H1 (cell line): ENCODE measurements around the gene C22orf31. TPM values are rescaled to one million over a fixed set of nuclear protein-coding genes. Genes with fewer than 3 reads are reported as not detected.

Experiments
- CTCF ChIA-PET: fragments of 300-600 bp; sonication (Branson Sonifier 250); formaldehyde crosslinking; loops from one replicate; lab custom pipeline; 2021; ENCODE audit not compliant: partially characterized antibody; lab: Charles Lee
- POLR2A ChIA-PET: fragments of 300-600 bp; sonication (Branson Sonifier 250); formaldehyde crosslinking; loops from one replicate; lab custom pipeline; 2021; ENCODE audit warnings: inconsistent platforms; ENCODE audit not compliant: partially characterized antibody; lab: Charles Lee
- DNase-seq, 2 experiments: peaks; one replicate each; pipeline versions ENCODE4 v3.0.0 to v3.0.0-alpha.2; 2010 to 2022; ENCODE audit warnings: low spot score in 2 of 2, low read depth in 1 of 2, mixed read lengths in 1 of 2
- FAIRE-seq: peaks from 2 replicates; lab custom pipeline; 2011; peaks lifted over from hg19 to GRCh38; lab: Jason Lieb, UNC
- H2AFZ ChIP-seq: 2 replicates; pipeline ENCODE4 v1.8.1; 2012; ENCODE audit warnings: low read length, inconsistent platforms
- H2AK5ac ChIP-seq: 2 replicates; pipeline ENCODE4 v1.6.1; 2013; ENCODE audit warnings: low read depth, low read length
- H2BK120ac ChIP-seq: replicated peaks from 2 replicates; pipeline ENCODE3; 2013; ENCODE audit warnings: low read depth, low read length, inconsistent platforms
- H2BK12ac ChIP-seq: 2 replicates; pipeline ENCODE4 v1.6.1; 2013; ENCODE audit warnings: low read depth, low read length
- H2BK15ac ChIP-seq: 2 replicates; pipeline ENCODE4 v1.6.1; 2013; ENCODE audit warnings: low read length
- H2BK20ac ChIP-seq: 2 replicates; pipeline ENCODE4 v1.6.1; 2013; ENCODE audit warnings: low read length
- H2BK5ac ChIP-seq: 2 replicates; pipeline ENCODE4 v1.6.1; 2013; ENCODE audit warnings: low read depth, low read length
- H3K14ac ChIP-seq: 2 replicates; pipeline ENCODE4 v1.6.1; 2013; ENCODE audit warnings: inconsistent platforms; ENCODE audit not compliant: insufficient read length
- H3K18ac ChIP-seq: 2 replicates; pipeline ENCODE4 v1.6.1; 2013; ENCODE audit warnings: low read length; ENCODE audit errors: extremely low read depth
- H3K23ac ChIP-seq: 2 replicates; pipeline ENCODE4 v1.6.1; 2013; ENCODE audit warnings: inconsistent platforms; ENCODE audit not compliant: insufficient read length
- H3K23me2 ChIP-seq: 2 replicates; pipeline ENCODE4 v1.6.1; 2013; ENCODE audit warnings: low read depth, low read length
- H3K27ac ChIP-seq: 2 replicates; pipeline ENCODE4 v1.6.1; 2011; ENCODE audit warnings: low read depth, low read length, inconsistent platforms
- H3K27me3 ChIP-seq, 4 experiments: replicated peaks in 1 of 4; 1 replicate in 1 of 4; 2 replicates in 3 of 4; pipeline versions ENCODE4 v1.6.1 to v1.8.1; 2011 to 2013; ENCODE audit warnings: low read length in 3 of 4, mild to moderate bottlenecking in 3 of 4, inconsistent platforms in 2 of 4, mixed read lengths in 2 of 4, moderate library complexity in 1 of 4; ENCODE audit not compliant: control insufficient read depth in 3 of 4, insufficient read depth in 3 of 4; ENCODE audit errors: extremely low read depth in 1 of 4
- H3K36me3 ChIP-seq, 4 experiments: 2 replicates each; pipeline versions ENCODE4 v1.6.1 to v1.8.1; 2011 to 2013; ENCODE audit warnings: mild to moderate bottlenecking in 4 of 4, low read length in 3 of 4, moderate library complexity in 2 of 4, control low read depth in 1 of 4, inconsistent platforms in 1 of 4; ENCODE audit not compliant: insufficient read depth in 4 of 4, control insufficient read depth in 2 of 4
- H3K4ac ChIP-seq: replicated peaks from 2 replicates; pipeline ENCODE3; 2013; ENCODE audit warnings: low read length, low read depth, mixed read lengths, inconsistent platforms; ENCODE audit not compliant: insufficient read length
- H3K4me1 ChIP-seq, 4 experiments: replicated peaks in 1 of 4; 1 replicate in 1 of 4; 2 replicates in 3 of 4; pipeline versions ENCODE4 v1.6.1 to v1.8.1; 2011 to 2013; ENCODE audit warnings: low read length in 3 of 4, inconsistent platforms in 2 of 4, mixed read lengths in 1 of 4; ENCODE audit not compliant: insufficient read depth in 4 of 4, control insufficient read depth in 3 of 4
- H3K4me2 ChIP-seq, 2 experiments: 2 replicates each; pipeline versions ENCODE4 v1.6.1 to v1.8.1; 2011 to 2013; ENCODE audit warnings: low read depth in 2 of 2, low read length in 2 of 2, control low read depth in 1 of 2, inconsistent platforms in 1 of 2, mild to moderate bottlenecking in 1 of 2; ENCODE audit not compliant: insufficient read depth in 1 of 2
- H3K4me3 ChIP-seq, 4 experiments: fragments of 200-600, 300-600 bp in 1 of 4; sonication (generic), shearing (Covaris generic), sonication (Bioruptor Twin) in 1 of 4; 2 replicates each; pipeline versions ENCODE4 v1.5.1 to v1.8.1; 2011 to 2016; ENCODE audit warnings: low read length in 4 of 4, low read depth in 3 of 4, control low read depth in 2 of 4, inconsistent platforms in 2 of 4, mild to moderate bottlenecking in 2 of 4, mixed read lengths in 1 of 4, moderate library complexity in 1 of 4; ENCODE audit not compliant: insufficient read depth in 2 of 4; ENCODE audit errors: extremely low read depth in 1 of 4
- H3K56ac ChIP-seq: replicated peaks from 2 replicates; pipeline ENCODE3; 2013; ENCODE audit warnings: low read depth, mild to moderate bottlenecking, mixed read lengths, low read length, inconsistent platforms; ENCODE audit not compliant: insufficient read length
- H3K79me1 ChIP-seq: 2 replicates; pipeline ENCODE4 v1.6.1; 2013; ENCODE audit warnings: low read depth, low read length, control low read depth
- H3K79me2 ChIP-seq, 2 experiments: 2 replicates each; pipeline versions ENCODE4 v1.6.1 to v1.8.1; 2012 to 2013; ENCODE audit warnings: low read length in 2 of 2, mild to moderate bottlenecking in 2 of 2, inconsistent platforms in 1 of 2; ENCODE audit not compliant: insufficient read depth in 2 of 2, control insufficient read depth in 1 of 2
- H3K9ac ChIP-seq, 4 experiments: replicated peaks in 1 of 4; 1 replicate in 1 of 4; 2 replicates in 3 of 4; pipeline versions ENCODE4 v1.6.1 to v1.8.1; 2011 to 2013; ENCODE audit warnings: low read depth in 3 of 4, low read length in 3 of 4, control low read depth in 2 of 4, mild to moderate bottlenecking in 2 of 4, moderate library complexity in 2 of 4, inconsistent platforms in 1 of 4; ENCODE audit errors: extremely low read depth in 1 of 4
- H3K9me3 ChIP-seq, 2 experiments: 2 replicates each; pipeline versions ENCODE4 v1.6.1 to v1.8.1; 2012 to 2013; ENCODE audit warnings: mild to moderate bottlenecking in 2 of 2, moderate library complexity in 2 of 2, control low read depth in 1 of 2, inconsistent platforms in 1 of 2, low read depth in 1 of 2, low read length in 1 of 2, mixed read lengths in 1 of 2; ENCODE audit not compliant: insufficient read depth in 2 of 2
- H4K20me1 ChIP-seq, 2 experiments: replicated peaks in 1 of 2; 2 replicates each; pipeline versions ENCODE3 to v1.8.1; 2011 to 2013; ENCODE audit warnings: inconsistent platforms in 2 of 2, low read length in 2 of 2, mild to moderate bottlenecking in 1 of 2; ENCODE audit not compliant: insufficient read depth in 2 of 2, control insufficient read depth in 1 of 2
- H4K5ac ChIP-seq: 2 replicates; pipeline ENCODE4 v1.6.1; 2013; ENCODE audit warnings: low read length, low read depth, mixed read lengths, inconsistent platforms; ENCODE audit not compliant: insufficient read length
- H4K8ac ChIP-seq: 2 replicates; pipeline ENCODE4 v1.8.0; 2013; ENCODE audit warnings: mild to moderate bottlenecking, moderate library complexity, low read length, inconsistent platforms; ENCODE audit not compliant: insufficient read depth; ENCODE audit errors: extremely low read depth
- H4K91ac ChIP-seq: replicated peaks from 2 replicates; pipeline ENCODE3; 2013; ENCODE audit warnings: low read length, mixed read lengths, inconsistent platforms; ENCODE audit not compliant: insufficient read length
- BRCA1 ChIP-seq: IDR thresholded peaks from 2 replicates; pipeline ENCODE4 v1.6.1; 2012; ENCODE audit warnings: low read depth, low read length, improper control_type of control experiment
- EGR1 ChIP-seq: IDR thresholded peaks from 2 replicates; pipeline ENCODE4 v1.6.1; 2011; ENCODE audit warnings: low read depth, low read length, borderline replicate concordance
- JUN ChIP-seq: IDR thresholded peaks from 2 replicates; pipeline ENCODE4 v1.6.1; 2011; ENCODE audit warnings: low read depth, mild to moderate bottlenecking, improper control_type of control experiment, low read length
- RBBP5 ChIP-seq: IDR thresholded peaks from 2 replicates; pipeline ENCODE4 v1.7.1; 2012; ENCODE audit warnings: low read depth, mild to moderate bottlenecking, inconsistent platforms, low read length, moderate library complexity, borderline replicate concordance
- SAP30 ChIP-seq: fragments of 300-600 bp; sonication (generic); IDR thresholded peaks from 2 replicates; pipeline ENCODE4 v1.7.1; 2012; ENCODE audit warnings: low read length, moderate library complexity, mild to moderate bottlenecking, inconsistent platforms; ENCODE audit not compliant: insufficient read depth, insufficient replicate concordance
- SIN3A ChIP-seq, 2 experiments: IDR thresholded peaks in 1 of 2; conservative IDR thresholded peaks in 1 of 2; 2 replicates each; pipeline ENCODE4 v1.6.1; 2011 to 2012; ENCODE audit warnings: low read length in 2 of 2, improper control_type of control experiment in 1 of 2, low read depth in 1 of 2, mild to moderate bottlenecking in 1 of 2
- SIRT6 ChIP-seq: IDR thresholded peaks from one replicate; pipeline ENCODE4 v1.7.1; 2012; ENCODE audit warnings: low read length, inconsistent platforms
- SUZ12 ChIP-seq: fragments of 200-600 bp; sonication (generic); IDR thresholded peaks from 2 replicates; pipeline ENCODE4 v1.6.1; 2012; ENCODE audit warnings: mild to moderate bottlenecking, inconsistent platforms, low read length, moderate library complexity, mixed read lengths
- WGBS, 2 experiments: shearing (Covaris generic) in 1 of 2; methylation state at CpG; one replicate each; pipeline versions ENCODE4 v1.1.6 to v1.1.7; 2013 to 2015; ENCODE audit warnings: low lambda C conversion rate in 2 of 2, mixed read lengths in 2 of 2, inconsistent platforms in 1 of 2, low coverage in 1 of 2, missing lambda C conversion rate in 1 of 2; ENCODE audit not compliant: insufficient replicate concordance in 2 of 2, insufficient coverage in 1 of 2, insufficient read length in 1 of 2; ENCODE audit errors: extremely low coverage in 1 of 2, missing lambda C conversion rate in 1 of 2; 5-methylcytosine and 5-hydroxymethylcytosine counted together
- polyA plus RNA-seq, 7 experiments: library from polyadenylated mRNA; depleted of rRNA in 3 of 7; stranded (reverse) in 5 of 7; unstranded in 2 of 7; fragments of >200 nt in 5 of 7; fragments of 200-250 nt in 2 of 7; gene quantifications; 1 replicate in 5 of 7; 2 replicates in 1 of 7; 4 replicates in 1 of 7; pipeline versions ENCODE4 v1.2.1 to v1.2.3, GENCODE V29; 2011 to 2013; ENCODE audit warnings: missing spikeins in 2 of 7, mixed read lengths in 2 of 7
- total RNA-seq: library from RNA; stranded (reverse); fragmentation: NEBNext Ultra II Directional; extraction: Animal tissue kit (Norgen Biotek cat#: 25700); gene quantifications from 2 replicates; pipeline ENCODE4 v1.2.1, GENCODE V29; 2021
- TF ChIP-seq, protein P1 (sequence below): IDR thresholded peaks from 2 replicates; pipeline ENCODE4 v1.6.1; 2012; ENCODE audit warnings: low read length, inconsistent platforms

C22orf31 gene
- total and polyA plus RNA-seq, 2 of the 8 experiments (the other 6 are each of a cell fraction or from before 2014, with no cell fraction given), result not detected

DNA sequence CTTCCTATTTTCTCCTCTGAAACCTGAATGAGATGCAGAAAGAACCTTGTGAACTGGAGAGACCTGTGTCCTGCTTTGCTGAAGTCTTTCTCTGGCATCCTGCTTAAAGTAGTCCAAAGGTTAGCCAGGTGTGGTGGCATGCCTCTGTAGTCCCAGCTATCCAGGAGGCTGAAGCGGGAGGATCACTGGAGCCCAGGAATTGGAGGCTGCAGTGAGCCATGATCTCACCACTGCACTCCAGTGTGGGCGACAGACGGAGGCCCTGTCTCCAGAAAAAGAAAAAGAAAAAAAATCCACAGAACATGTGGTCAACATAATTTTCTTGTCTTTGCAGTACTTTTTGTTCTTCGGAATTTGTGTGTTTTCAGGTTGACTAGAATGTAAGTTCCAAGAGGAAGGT, 8.9 kb upstream of the C22orf31 start:
- Histone ChIP-seq H3K23ac (no peak overlapping the region), H3K9ac (no peak overlapping the region), H3K79me2 (no peaks in the 10 kb centered on the region), H3K23me2 (peaks cover 16% of the 10 kb centered on the region), H3K4me3 (no peak overlapping the region), H2BK12ac (no peak overlapping the region), H3K27ac (no peak overlapping the region), H2BK120ac (no peak overlapping the region), H2AK5ac (peak overlapping the region; percentile 56; the same call in 1 of the 2 replicates), H2BK20ac (no peak overlapping the region), H3K18ac (no peak overlapping the region; the same call in 1 of the 2 replicates), H3K56ac (no peak overlapping the region), H3K27me3 (peaks cover 9 to 51% (median 48%) of the 10 kb centered on the region in 4 experiments), H3K4me1 (peaks cover 3 to 9% (median 7%) of the 10 kb centered on the region in 4 experiments), H2BK5ac (no peak overlapping the region), H4K20me1 (peaks cover 3 to 7% of the 10 kb centered on the region in 2 experiments), H4K8ac (peak overlapping the region; percentile 23; the same call in 1 of the 2 replicates), H3K4me2 (peak overlapping the region in 1 of 2 experiments; percentile 52; a peak in 1 of 4 replicates), H2BK15ac (no peak overlapping the region), H4K5ac (no peak overlapping the region), H4K91ac (no peak overlapping the region), H3K4ac (no peak overlapping the region), H2AFZ (no peak overlapping the region), H3K9me3 (no peaks in the 10 kb centered on the region), H3K79me1 (no peaks in the 10 kb centered on the region), H3K36me3 (no peaks in the 10 kb centered on the region), H3K14ac (no peak overlapping the region)
- 86% methylated on average over 4 of the region's 4 CpGs; no CpG with 5 or more reads in 1 of the 2 experiments for WGBS, 2 experiments
- FAIRE-seq (no peak), DNase-seq (no peak)
- POLR2A ChIA-PET, result interaction anchor here (1.3 to 2.6 kb wide), 3 partner anchors 13 to 17 kb away, joined by 3 to 12 read pairs (median 4); no protein-coding TSS in a partner anchor
- CTCF ChIA-PET, result interaction anchor here (1.2 to 1.3 kb wide), 3 partner anchors 12 to 83 kb away, joined by 3 to 5 read pairs (median 3); no protein-coding TSS in a partner anchor
- TF ChIP-seq SUZ12 (no peak), JUN (no peak), RBBP5 (no peak), SIRT6 (no peak), BRCA1 (no peak), SAP30 (no peak), SIN3A (conservative IDR thresholded peaks at IDR 0.05 in 1 of 2, IDR thresholded peaks at IDR 0.05 in 1 of 2; ENCODE audit: low read depth in 1 of 2, low read length in 2 of 2) (no peak), EGR1 (no peak)
- TF ChIP-seq, protein P1, sequence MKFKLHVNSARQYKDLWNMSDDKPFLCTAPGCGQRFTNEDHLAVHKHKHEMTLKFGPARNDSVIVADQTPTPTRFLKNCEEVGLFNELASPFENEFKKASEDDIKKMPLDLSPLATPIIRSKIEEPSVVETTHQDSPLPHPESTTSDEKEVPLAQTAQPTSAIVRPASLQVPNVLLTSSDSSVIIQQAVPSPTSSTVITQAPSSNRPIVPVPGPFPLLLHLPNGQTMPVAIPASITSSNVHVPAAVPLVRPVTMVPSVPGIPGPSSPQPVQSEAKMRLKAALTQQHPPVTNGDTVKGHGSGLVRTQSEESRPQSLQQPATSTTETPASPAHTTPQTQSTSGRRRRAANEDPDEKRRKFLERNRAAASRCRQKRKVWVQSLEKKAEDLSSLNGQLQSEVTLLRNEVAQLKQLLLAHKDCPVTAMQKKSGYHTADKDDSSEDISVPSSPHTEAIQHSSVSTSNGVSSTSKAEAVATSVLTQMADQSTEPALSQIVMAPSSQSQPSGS, result no peak
